SH-SY5Y (cell line): ENCODE data around the gene CEP63.

Experiments
- GATA2 ChIP-seq: IDR thresholded peaks from 2 replicates; pipeline ENCODE4 v1.6.1; 2011; ENCODE audit warnings: mild to moderate bottlenecking, low read depth, low read length
- GATA3 ChIP-seq: IDR thresholded peaks from 2 replicates; pipeline ENCODE4 v1.6.1; 2011; ENCODE audit warnings: low read depth, mild to moderate bottlenecking, low read length, moderate library complexity

DNA sequence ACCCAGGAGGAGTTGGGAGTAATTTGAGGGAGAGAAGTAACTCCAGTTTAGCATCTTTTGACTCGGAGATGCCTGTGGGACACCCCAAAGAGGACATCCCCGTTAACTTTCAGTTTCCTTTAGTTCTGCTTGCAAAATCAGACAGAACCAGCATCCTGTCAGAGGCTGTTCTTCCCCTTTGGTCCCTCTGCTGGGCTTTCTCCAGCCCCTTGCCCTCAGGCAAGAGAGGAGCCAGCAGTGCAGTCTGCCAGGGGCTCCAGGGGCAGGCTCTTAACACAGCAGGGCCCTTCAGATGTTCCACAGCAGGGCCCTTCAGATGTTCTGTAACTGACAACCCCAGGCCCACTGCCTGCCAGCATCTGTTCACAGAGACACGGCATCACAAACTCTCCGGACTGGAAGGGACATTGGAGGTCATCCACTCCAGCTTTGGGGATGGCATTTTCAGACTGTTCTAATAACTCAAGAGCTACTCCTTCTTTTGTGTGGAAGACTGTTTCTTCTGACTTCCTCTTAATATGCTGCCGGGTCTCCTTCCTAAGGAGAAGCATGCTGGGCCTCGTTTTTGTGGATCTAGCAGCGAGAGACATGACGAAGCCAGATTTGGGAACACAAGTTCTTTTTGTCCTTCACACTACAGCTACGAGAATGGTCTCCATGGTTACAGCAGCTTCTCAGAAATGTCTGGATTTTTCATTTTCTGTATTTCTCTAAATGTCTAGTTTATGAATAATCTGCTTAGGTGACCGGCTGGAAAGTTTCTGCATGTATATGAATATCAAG, 113.1 kb downstream of the CEP63 start:
- TF ChIP-seq GATA2: no peak
- no peak for TF ChIP-seq GATA3
